H54 (cell line): Measurements from ENCODE around the gene CATSPER3.
A peak's percentile ranks its signal among the peaks of the same experiment; 100 is the strongest.

ENCODE experiments used
- DNase-seq: peaks from one replicate; pipeline ENCODE4 v3.0.0; 2011; ENCODE audit warnings: low spot score, mixed read lengths; ENCODE audit not compliant: insufficient read length
- FAIRE-seq: peaks from 3 replicates; lab custom pipeline; 2011; peaks lifted over from hg19 to GRCh38; lab: Jason Lieb, UNC
- POLR2A ChIP-seq: IDR thresholded peaks from 2 replicates; pipeline ENCODE4 v1.6.1; 2011; ENCODE audit warnings: low read depth, mild to moderate bottlenecking, low read length

CATSPER3 gene

GRCh38 chr5:135026645-135027265 lies 59.0 kb downstream of the CATSPER3 start:
- FAIRE-seq (no peak), DNase-seq (no peak)
- TF ChIP-seq POLR2A, result no peak

GRCh38 chr5:135027266-135027696 lies 59.6 kb downstream of the CATSPER3 start:
- no peak for FAIRE-seq
- DNase-seq, result no peak
- TF ChIP-seq POLR2A, result no peak

- TF ChIP-seq POLR2A, result no peak
- FAIRE-seq, result no peak
These were observed 60.2 kb downstream of the CATSPER3 start for GRCh38 chr5:135027697-135028615.

GRCh38 chr5:135028791-135029476 lies 61.2 kb downstream of the CATSPER3 start:
- no peak for DNase-seq
- no peak for TF ChIP-seq POLR2A
- no peak for FAIRE-seq

More at GRCh38 chr5:135027697-135028615, 60.2 kb downstream of the CATSPER3 start:
- DNase-seq, result no peak

GRCh38 chr5:135029477-135030122 lies 61.9 kb downstream of the CATSPER3 start:
- TF ChIP-seq POLR2A, result no peak
- no peak for DNase-seq
- FAIRE-seq, result no peak

DNA sequence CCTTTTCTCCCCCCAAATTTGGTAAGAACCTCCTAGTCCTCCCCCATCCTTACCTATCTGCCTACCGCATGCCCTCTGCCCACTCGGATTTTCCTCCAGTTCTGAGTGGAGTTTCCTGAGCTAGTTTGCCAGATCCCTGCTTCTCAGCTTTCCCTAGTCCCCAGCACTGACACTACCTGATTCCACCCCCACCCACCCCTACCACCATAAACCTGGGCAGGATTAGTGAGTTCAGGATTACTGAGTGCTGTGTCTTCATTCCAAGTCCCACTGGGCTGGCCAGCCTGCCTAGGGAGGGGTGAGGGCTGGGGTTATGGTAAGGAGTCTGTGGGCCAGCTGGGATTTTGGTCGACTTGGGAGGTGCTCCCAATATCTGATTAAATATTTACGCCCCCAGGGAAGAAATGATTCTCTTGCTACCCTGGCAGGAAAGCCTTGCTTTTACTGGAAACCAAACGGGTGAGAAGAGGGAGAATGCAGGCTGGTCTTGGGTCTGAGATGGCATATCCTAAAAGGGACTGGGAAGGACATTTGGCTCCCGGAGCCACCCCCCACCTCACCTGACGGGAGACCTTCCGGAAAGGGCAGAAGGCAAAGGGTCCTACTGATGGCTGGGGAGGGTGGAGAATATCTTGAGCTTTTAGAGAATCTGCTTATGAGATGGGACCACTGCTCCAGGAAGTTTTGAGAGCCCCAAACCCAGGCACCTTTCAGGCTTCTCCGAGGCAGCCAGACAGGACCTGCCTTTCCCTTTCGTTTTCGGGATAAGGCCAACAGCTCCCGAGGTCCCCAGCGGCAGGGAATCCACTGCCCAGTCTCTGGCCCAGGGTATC lies 62.6 kb downstream of the CATSPER3 start:
- FAIRE-seq (no peak), DNase-seq (no peak)
- TF ChIP-seq POLR2A, result no peak

DNA sequence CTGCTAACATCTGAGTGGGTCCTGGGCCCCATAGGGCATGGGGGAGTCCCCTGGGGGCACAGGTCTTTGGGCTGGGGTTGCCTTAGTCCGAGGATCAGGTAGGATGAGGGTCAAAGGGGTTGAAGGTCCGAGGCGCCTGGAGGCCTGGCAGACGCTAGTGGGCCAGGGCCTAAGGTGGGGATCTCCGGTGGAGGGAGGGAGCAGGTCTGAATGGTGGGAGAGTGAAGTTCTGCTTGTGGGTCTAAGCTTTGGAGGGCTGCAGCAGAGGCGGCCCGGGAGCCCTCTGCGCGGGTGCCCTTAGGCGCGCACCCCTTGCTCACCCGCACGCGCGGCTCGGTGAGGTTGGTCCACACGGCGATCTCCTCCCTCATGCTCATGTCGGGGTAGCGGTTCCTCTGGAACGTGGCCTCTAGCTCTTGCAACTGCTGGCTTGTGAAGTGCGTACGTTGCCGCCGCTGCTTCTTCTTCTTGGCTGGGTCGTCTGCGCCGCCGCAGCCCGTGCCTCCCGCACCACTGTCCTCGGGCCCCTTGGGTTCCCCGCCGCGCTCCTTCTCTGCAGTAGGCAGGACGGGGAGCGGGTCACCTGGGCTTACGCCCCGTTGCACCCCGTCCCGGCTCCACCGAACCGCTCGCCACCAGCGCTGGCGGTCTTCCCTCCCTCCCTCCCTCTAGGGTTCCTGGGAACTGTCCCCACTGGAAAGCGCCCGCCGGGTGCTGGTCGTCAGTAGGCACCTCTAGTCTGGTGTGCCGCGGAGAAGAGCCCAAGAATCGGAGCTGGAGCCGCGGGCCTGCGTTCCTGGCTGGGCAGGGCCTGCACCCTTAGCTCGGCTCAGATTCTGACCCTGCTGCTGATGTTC lies 63.5 kb downstream of the CATSPER3 start:
- FAIRE-seq (no peak), DNase-seq (no peak)

DNA sequence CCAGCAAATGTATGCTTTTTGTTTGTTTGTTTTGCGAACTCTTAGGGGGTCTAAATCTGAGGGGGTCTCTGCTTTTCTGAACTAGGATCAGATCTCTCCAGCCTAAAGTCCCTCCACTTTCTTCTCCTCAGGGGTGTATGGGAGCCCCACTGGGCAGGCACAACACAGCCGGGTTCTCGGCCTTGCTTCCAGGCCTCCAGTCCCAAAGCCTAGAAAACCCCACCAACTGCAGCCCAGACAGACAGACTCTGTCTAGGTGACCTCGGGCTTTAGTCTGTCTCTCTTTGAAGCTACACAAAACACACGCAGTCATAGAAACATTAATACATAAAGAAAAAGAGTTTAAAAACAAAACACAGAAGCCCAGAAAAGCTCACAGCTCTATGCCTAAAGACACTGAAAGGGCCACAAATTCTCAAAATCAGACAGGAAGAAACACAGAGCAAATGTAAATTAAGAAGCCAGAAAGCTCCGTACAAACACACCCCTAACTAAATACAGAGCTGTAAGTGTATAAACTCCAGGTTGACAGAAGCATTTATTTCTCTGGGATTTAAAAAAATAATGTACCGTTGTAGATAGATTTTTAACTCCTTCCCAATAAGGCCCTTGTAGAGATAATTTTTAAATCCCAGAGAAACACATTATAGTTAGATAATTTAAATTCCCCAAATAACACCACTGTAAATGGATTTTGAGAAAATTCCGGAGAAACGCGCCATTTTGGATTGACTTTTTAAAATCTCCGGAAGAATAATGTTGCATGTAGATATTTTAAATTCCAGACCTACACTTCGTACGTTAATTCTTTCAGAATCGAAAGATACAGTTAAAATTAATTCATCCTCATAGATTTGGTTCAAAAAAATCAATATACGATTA lies 64.3 kb downstream of the CATSPER3 start:
- TF ChIP-seq POLR2A, result no peak
- DNase-seq (no peak), FAIRE-seq (no peak)

More for the DNA sequence above, 63.5 kb downstream of the CATSPER3 start:
- no peak for TF ChIP-seq POLR2A

- no peak for TF ChIP-seq POLR2A
- no peak for FAIRE-seq
- no peak for DNase-seq
These were observed 64.9 kb downstream of the CATSPER3 start for GRCh38 chr5:135032695-135032998.

DNA sequence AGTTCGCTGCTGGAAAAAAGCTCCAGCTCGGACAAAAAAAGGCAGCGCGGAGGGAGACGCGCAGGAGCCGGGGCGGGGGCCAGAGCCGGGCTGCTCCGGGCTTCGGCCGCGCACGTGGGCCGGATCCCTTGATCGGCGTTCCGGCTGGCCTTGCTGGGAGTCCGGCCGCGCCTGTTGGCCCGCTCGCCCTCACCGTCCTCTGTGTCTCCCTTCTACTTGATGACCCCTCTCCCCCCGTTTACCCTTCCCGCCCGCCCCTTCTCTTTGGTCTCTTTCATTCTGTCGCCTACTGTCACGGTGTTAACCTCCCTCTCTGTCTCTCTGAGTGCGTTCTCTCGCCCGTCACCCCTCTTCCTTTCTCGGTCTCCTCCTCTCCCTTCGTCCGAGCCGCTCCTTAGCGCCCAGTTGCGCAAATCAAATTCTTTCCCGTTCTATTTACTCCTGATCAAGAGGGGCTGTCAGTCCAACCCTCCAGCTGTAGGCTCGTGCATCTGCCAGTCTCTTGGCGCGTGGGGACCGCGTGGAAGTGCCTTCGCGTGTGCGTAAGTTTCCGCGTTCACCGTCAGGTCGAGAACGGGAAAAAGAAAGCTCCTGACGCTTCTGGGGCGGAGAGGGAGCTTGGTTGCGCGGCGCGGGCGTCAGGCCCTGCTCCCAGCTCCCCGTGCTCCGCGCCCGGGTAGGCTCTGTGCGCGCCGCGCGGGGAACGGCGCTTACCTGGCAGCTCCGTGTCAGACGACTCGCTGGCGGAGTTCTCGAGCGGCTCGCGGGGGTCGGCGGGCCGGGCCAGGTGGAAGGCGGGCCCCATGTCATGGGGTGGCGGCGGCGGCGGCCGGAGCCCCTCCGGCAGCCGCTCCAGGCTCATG lies 65.5 kb downstream of the CATSPER3 start:
- DNase-seq (peak; percentile 70), FAIRE-seq (no peak)
- 0 out of 2 replicates have a peak, but pooled peaks have one; percentile 20 for TF ChIP-seq POLR2A
